Measurements from ENCODE around the gene SIN3B.
"Not testable (repeated sequence)": the region's sequence is repeated elsewhere in the genome, so short reads cannot be mapped to it uniquely, and the experiment has no call there.

SIN3B gene

GRCh38 chr19:16867211-16867610 lies 38.0 kb downstream of the SIN3B start:
- no peaks in the 10 kb centered on the region for H3K27me3 ChIP-seq
- H3K9ac ChIP-seq = no peak overlapping the region
- no peak overlapping the region for H3K4me3 ChIP-seq
- H3K36me3 ChIP-seq = peaks cover 86 to 99% (median 95%) of the 10 kb centered on the region in 11 experiments
- no peak for TF ChIP-seq Cebpa-rat (IDR thresholded peaks at IDR 0.05)
- no peak overlapping the region for H3K27ac ChIP-seq
- H3K4me1 ChIP-seq = peaks cover 12 to 18% (median 17%) of the 10 kb centered on the region in 10 experiments
- H3K9me3 ChIP-seq (replicated peaks in 1 of 11) = no peaks in the 10 kb centered on the region
- H3K4me2 ChIP-seq = no peak overlapping the region
- H4K20me1 ChIP-seq = peaks cover 0 to 79% (median 41%) of the 10 kb centered on the region in 11 experiments; a peak in 13 of 22 replicates

GRCh38 chr19:16868423-16869130 lies 39.4 kb downstream of the SIN3B start:
- Histone ChIP-seq H3K4me1 (peaks cover 4 to 10% (median 7%) of the 10 kb centered on the region in 10 experiments), H3K9ac (no peak overlapping the region), H3K36me3 (peaks cover 95 to 99% (median 97%) of the 10 kb centered on the region in 11 experiments), H3K27ac (no peak overlapping the region), H3K4me2 (no peak overlapping the region), H3K4me3 (no peak overlapping the region), H3K9me3 (replicated peaks in 1 of 11) (no peaks in the 10 kb centered on the region), H4K20me1 (peaks cover 0 to 80% (median 42%) of the 10 kb centered on the region in 11 experiments; a peak in 14 of 22 replicates), H3K27me3 (no peaks in the 10 kb centered on the region)
- TF ChIP-seq Cebpa-rat (IDR thresholded peaks at IDR 0.05) = no peak

- H4K20me1 ChIP-seq = peaks cover 0 to 86% (median 44%) of the 10 kb centered on the region in 11 experiments; a peak in 14 of 22 replicates
- H3K27ac ChIP-seq = no peak overlapping the region
- H3K9ac ChIP-seq = no peak overlapping the region
- no peaks in the 10 kb centered on the region for H3K27me3 ChIP-seq
- H3K4me2 ChIP-seq = no peak overlapping the region
- no peak for TF ChIP-seq Cebpa-rat (IDR thresholded peaks at IDR 0.05)
- no peak overlapping the region for H3K4me3 ChIP-seq
- peaks cover 0 to 17% (median 13%) of the 10 kb centered on the region in 10 experiments; a peak in 12 of 20 replicates for H3K4me1 ChIP-seq
- no peaks in the 10 kb centered on the region for H3K9me3 ChIP-seq (replicated peaks in 1 of 11)
- peaks cover 89 to 99% (median 93%) of the 10 kb centered on the region in 11 experiments for H3K36me3 ChIP-seq
Observed at GRCh38 chr19:16869331-16869972, 40.3 kb downstream of the SIN3B start.

- Histone ChIP-seq H3K27me3 (peaks cover 0 to 4% (median 0%) of the 10 kb centered on the region in 11 experiments; a peak in 1 of 22 replicates), H4K20me1 (peaks cover 5 to 92% (median 65%) of the 10 kb centered on the region in 11 experiments; a peak in 20 of 22 replicates), H3K9ac (peak overlapping the region in 1 of 11 experiments; percentile 35; a peak in 1 of 22 replicates), H3K4me3 (no peak overlapping the region), H3K9me3 (replicated peaks in 1 of 11) (no peaks in the 10 kb centered on the region), H3K36me3 (peaks cover 73 to 87% (median 81%) of the 10 kb centered on the region in 11 experiments), H3K27ac (peak overlapping the region in 2 of 11 experiments; percentile 15 to 21; a peak in 1 of 22 replicates), H3K4me2 (no peak overlapping the region), H3K4me1 (peaks cover 12 to 41% (median 37%) of the 10 kb centered on the region in 10 experiments)
- TF ChIP-seq Cebpa-rat (IDR thresholded peaks at IDR 0.05) = no peak
Observed at GRCh38 chr19:16871871-16872270, 42.7 kb downstream of the SIN3B start.

- H3K36me3 ChIP-seq = peaks cover 70 to 87% (median 79%) of the 10 kb centered on the region in 11 experiments
- H3K4me1 ChIP-seq = peaks cover 21 to 50% (median 46%) of the 10 kb centered on the region in 10 experiments
- H3K9me3 ChIP-seq (replicated peaks in 1 of 11) = no peaks in the 10 kb centered on the region
- no peak overlapping the region for H3K4me3 ChIP-seq
- H3K9ac ChIP-seq = no peak overlapping the region
- no peak overlapping the region for H3K4me2 ChIP-seq
- peaks cover 5 to 92% (median 66%) of the 10 kb centered on the region in 11 experiments; a peak in 20 of 22 replicates for H4K20me1 ChIP-seq
- peak overlapping the region in 1 of 11 experiments; percentile 91; a peak in 2 of 22 replicates for H3K27ac ChIP-seq
- peaks cover 0 to 4% (median 0%) of the 10 kb centered on the region in 11 experiments; a peak in 1 of 22 replicates for H3K27me3 ChIP-seq
- no peak for TF ChIP-seq Cebpa-rat (IDR thresholded peaks at IDR 0.05)
Observed at GRCh38 chr19:16872728-16873127, 43.5 kb downstream of the SIN3B start.

- no peak for TF ChIP-seq Cebpa-rat (IDR thresholded peaks at IDR 0.05)
- Histone ChIP-seq H3K9me3 (replicated peaks in 1 of 11) (no peaks in the 10 kb centered on the region), H3K36me3 (peaks cover 70 to 87% (median 79%) of the 10 kb centered on the region in 11 experiments), H3K4me2 (peak overlapping the region in 5 of 11 experiments; percentile 5 to 95 (median 79); a peak in 8 of 22 replicates), H3K27ac (peak overlapping the region in 6 of 11 experiments; percentile 35 to 91 (median 87); a peak in 10 of 22 replicates), H3K4me3 (no peak overlapping the region), H3K9ac (peak overlapping the region in 2 of 11 experiments; percentile 40 to 76; a peak in 3 of 22 replicates), H3K27me3 (peaks cover 0 to 4% (median 0%) of the 10 kb centered on the region in 11 experiments; a peak in 1 of 22 replicates), H3K4me1 (peaks cover 23 to 59% (median 54%) of the 10 kb centered on the region in 10 experiments), H4K20me1 (peaks cover 5 to 92% (median 67%) of the 10 kb centered on the region in 11 experiments; a peak in 20 of 22 replicates)
Observed at GRCh38 chr19:16873594-16873993, 44.4 kb downstream of the SIN3B start.

- peaks cover 70 to 87% (median 79%) of the 10 kb centered on the region in 11 experiments for H3K36me3 ChIP-seq
- H3K9me3 ChIP-seq (replicated peaks in 1 of 11) = peaks cover 0 to 6% (median 0%) of the 10 kb centered on the region in 11 experiments; a peak in 5 of 22 replicates
- peak overlapping the region in 4 of 11 experiments; percentile 2 to 76 (median 28); a peak in 5 of 22 replicates for H3K9ac ChIP-seq
- H3K4me3 ChIP-seq = no peak overlapping the region
- H3K27ac ChIP-seq = peak overlapping the region in 9 of 11 experiments; percentile 13 to 91 (median 78); a peak in 16 of 22 replicates
- H3K4me1 ChIP-seq = peaks cover 23 to 63% (median 58%) of the 10 kb centered on the region in 10 experiments
- H3K4me2 ChIP-seq = peak overlapping the region in 6 of 11 experiments; percentile 79 to 95 (median 88); a peak in 9 of 22 replicates
- peaks cover 5 to 87% (median 60%) of the 10 kb centered on the region in 11 experiments; a peak in 20 of 22 replicates for H4K20me1 ChIP-seq
- peaks cover 0 to 4% (median 0%) of the 10 kb centered on the region in 11 experiments; a peak in 1 of 22 replicates for H3K27me3 ChIP-seq
- no peak for TF ChIP-seq Cebpa-rat (IDR thresholded peaks at IDR 0.05)
Observed at GRCh38 chr19:16874250-16874977, 45.2 kb downstream of the SIN3B start.

GRCh38 chr19:16874978-16875299 lies 45.7 kb downstream of the SIN3B start:
- not testable (repeated sequence) for H3K27me3 ChIP-seq, H3K4me3 ChIP-seq
- H3K27ac ChIP-seq = peak overlapping the region in 9 of 11 experiments; percentile 13 to 91 (median 78); a peak in 16 of 22 replicates
- peak overlapping the region in 7 of 11 experiments; percentile 79 to 95 (median 89); a peak in 11 of 22 replicates for H3K4me2 ChIP-seq
- H3K9me3 ChIP-seq (replicated peaks in 1 of 11) = peaks cover 2 to 11% (median 4%) of the 10 kb centered on the region in 11 experiments; a peak in 19 of 22 replicates
- H3K36me3 ChIP-seq = peaks cover 70 to 87% (median 79%) of the 10 kb centered on the region in 11 experiments
- peak overlapping the region in 3 of 11 experiments; percentile 40 to 76 (median 74); a peak in 5 of 22 replicates for H3K9ac ChIP-seq
- H4K20me1 ChIP-seq = peaks cover 5 to 82% (median 56%) of the 10 kb centered on the region in 11 experiments; a peak in 20 of 22 replicates
- peaks cover 23 to 63% (median 58%) of the 10 kb centered on the region in 10 experiments for H3K4me1 ChIP-seq

Measured in BLaER1 treated with 17β-estradiol and CSF1 and Interleukin-3, amounts not matched to agents 10 nM and 100 nM (cell line).